ENCODE data around the gene JAZF1. TPM values are rescaled to one million over a fixed set of nuclear protein-coding genes. Genes with fewer than 3 reads are reported as not detected.
"Not testable (repeated sequence)": the region's sequence is repeated elsewhere in the genome, so short reads cannot be mapped to it uniquely, and the experiment has no call there.

The JAZF1 gene
- total RNA-seq, 4 donors from 2014 or later = 12.7 to 19.2 (median 14.7) TPM

GRCh38 chr7:27863880-27864279 is 316.7 kb downstream of the JAZF1 start:
- Histone ChIP-seq H3K9me3 (no peaks in the 10 kb centered on the region), H3K4me3 (replicated peaks in 1 of 3) (no peak overlapping the region), H3K4me1 (no peaks in the 10 kb centered on the region), H3K27ac (no peak overlapping the region), H3K36me3 (no peaks in the 10 kb centered on the region), H3K27me3 (no peaks in the 10 kb centered on the region)
- no peak for DNase-seq
- TF ChIP-seq CTCF (IDR thresholded peaks at IDR 0.05) = no peak
- TF ChIP-seq POLR2A (IDR thresholded peaks at IDR 0.05) = no peak
- intact Hi-C loops (cut with DNase I) = no loop called here
- WGBS, 2 donors = 95 to 96% methylated on average over 11 of the region's 11 CpGs

- no peaks in the 10 kb centered on the region for H3K36me3 ChIP-seq
- no peak overlapping the region for H3K4me3 ChIP-seq (replicated peaks in 1 of 3)
- H3K4me1 ChIP-seq = no peaks in the 10 kb centered on the region
- DNase-seq = no peak
- TF ChIP-seq CTCF (IDR thresholded peaks at IDR 0.05) (no peak), POLR2A (IDR thresholded peaks at IDR 0.05) (no peak)
- H3K9me3 ChIP-seq = no peaks in the 10 kb centered on the region
- 90 to 100% methylated on average over 3 of the region's 3 CpGs for WGBS, 2 donors
- H3K27ac ChIP-seq = no peak overlapping the region
- no peaks in the 10 kb centered on the region for H3K27me3 ChIP-seq
- intact Hi-C loops (cut with DNase I) = no loop called here
Measured at GRCh38 chr7:27861747-27862146, 318.8 kb downstream of the JAZF1 start.

- Histone ChIP-seq H3K4me1 (no peaks in the 10 kb centered on the region), H3K36me3 (no peaks in the 10 kb centered on the region), H3K4me3 (replicated peaks in 1 of 3) (no peak overlapping the region), H3K27ac (no peak overlapping the region), H3K9me3 (no peaks in the 10 kb centered on the region), H3K27me3 (no peaks in the 10 kb centered on the region)
- intact Hi-C loops (cut with DNase I) = no loop called here
- no peak for TF ChIP-seq POLR2A (IDR thresholded peaks at IDR 0.05)
- no peak for TF ChIP-seq CTCF (IDR thresholded peaks at IDR 0.05)
- 87 to 89% methylated on average over 6 of the region's 6 CpGs for WGBS, 2 donors
- no peak for DNase-seq
Measured at GRCh38 chr7:27860800-27861199, 319.8 kb downstream of the JAZF1 start.

GRCh38 chr7:27856703-27857485 is 323.7 kb downstream of the JAZF1 start:
- H3K27me3 ChIP-seq; H3K4me3 ChIP-seq (replicated peaks in 1 of 3); DNase-seq; H3K27ac ChIP-seq; H3K36me3 ChIP-seq; H3K4me1 ChIP-seq; intact Hi-C loops (cut with DNase I); H3K9me3 ChIP-seq: not testable (repeated sequence)
- 91 to 100% methylated on average over 4 to 24 of the region's 28 CpGs for WGBS, 2 donors

GRCh38 chr7:27850531-27850930 is 330.1 kb downstream of the JAZF1 start:
- TF ChIP-seq POLR2A (IDR thresholded peaks at IDR 0.05) = no peak
- TF ChIP-seq CTCF (IDR thresholded peaks at IDR 0.05) = no peak
- H3K27ac ChIP-seq = no peak overlapping the region
- intact Hi-C loops (cut with DNase I) = no loop called here
- DNase-seq = no peak
- H3K9me3 ChIP-seq = no peaks in the 10 kb centered on the region
- no peak overlapping the region for H3K4me3 ChIP-seq (replicated peaks in 1 of 3)
- H3K4me1 ChIP-seq = no peaks in the 10 kb centered on the region
- no peaks in the 10 kb centered on the region for H3K27me3 ChIP-seq
- WGBS, 2 donors = 95 to 98% methylated on average over 5 of the region's 5 CpGs
- H3K36me3 ChIP-seq = no peaks in the 10 kb centered on the region
